OCI-LY1 (cell line): Measurements from ENCODE around the gene GNG7.

Experiments
- H2AFZ ChIP-seq: fragments of 200-600 bp; sonication (generic), shearing (Covaris generic); 2 replicates; pipeline ENCODE4 v1.6.0; 2014; ENCODE audit warnings: antibody characterized with exemption, mild to moderate bottlenecking, low read length
- H3F3A ChIP-seq: fragments of 200-600 bp; sonication (generic), shearing (Covaris generic); 2 replicates; pipeline ENCODE4 v1.6.0; 2014; ENCODE audit warnings: mild to moderate bottlenecking, antibody characterized with exemption, low read length, moderate library complexity; ENCODE audit not compliant: insufficient read depth
- H3K27ac ChIP-seq: fragments of 200-600 bp; sonication (generic); 2 replicates; pipeline ENCODE4 v1.5.1; 2014; ENCODE audit warnings: low read length, mixed run types, mild to moderate bottlenecking, low read depth; ENCODE audit not compliant: poor library complexity, severe bottlenecking
- H3K27me3 ChIP-seq: fragments of 200-600 bp; sonication (generic); 2 replicates; pipeline ENCODE4 v1.6.0; 2014; ENCODE audit warnings: antibody characterized with exemption, mild to moderate bottlenecking, low read length, moderate library complexity; ENCODE audit not compliant: insufficient read depth
- H3K36me3 ChIP-seq: fragments of 200-600 bp; sonication (generic); 2 replicates; pipeline ENCODE4 v1.6.1; 2014; ENCODE audit warnings: mild to moderate bottlenecking, antibody characterized with exemption, low read length, moderate library complexity, mixed read lengths; ENCODE audit not compliant: insufficient read depth
- H3K4me1 ChIP-seq: fragments of 200-600 bp; sonication (generic); 2 replicates; pipeline ENCODE4 v1.5.1; 2014; ENCODE audit warnings: mild to moderate bottlenecking, low read length, moderate library complexity; ENCODE audit not compliant: insufficient read depth, severe bottlenecking
- H3K4me2 ChIP-seq: fragments of 200-600 bp; sonication (generic), shearing (Covaris generic); 2 replicates; pipeline ENCODE4 v1.6.1; 2014; ENCODE audit warnings: low read length
- H3K4me3 ChIP-seq: fragments of 200-600 bp; sonication (generic); 2 replicates; pipeline ENCODE4 v1.5.1; 2014; ENCODE audit warnings: low read length, low read depth, mild to moderate bottlenecking, mixed read lengths; ENCODE audit not compliant: poor library complexity, severe bottlenecking
- H3K79me2 ChIP-seq: fragments of 200-600 bp; shearing (Covaris generic); 2 replicates; pipeline ENCODE4 v1.6.1; 2016; ENCODE audit warnings: mixed run types, low read length, mixed read lengths; ENCODE audit not compliant: insufficient read depth
- H3K9ac ChIP-seq: fragments of 200-600 bp; sonication (generic), shearing (Covaris generic); 2 replicates; pipeline ENCODE4 v1.6.1; 2014; ENCODE audit warnings: mild to moderate bottlenecking, low read length, mixed read lengths
- H3K9me2 ChIP-seq: fragments of 200-600 bp; sonication (generic), shearing (Covaris generic); 2 replicates; pipeline ENCODE4 v1.6.1; 2014; ENCODE audit warnings: low read depth, mild to moderate bottlenecking, low read length, mixed read lengths
- H3K9me3 ChIP-seq: fragments of 200-600 bp; shearing (Covaris generic); 2 replicates; pipeline ENCODE4 v1.6.1; 2014; ENCODE audit warnings: low read length, mixed read lengths
- H4K20me1 ChIP-seq: fragments of 200-600 bp; sonication (generic), shearing (Covaris generic); 2 replicates; pipeline ENCODE4 v1.6.0; 2016; ENCODE audit warnings: mild to moderate bottlenecking, low read length; ENCODE audit not compliant: insufficient read depth
- CTCF ChIP-seq: fragments of 200-600 bp; sonication (generic), shearing (Covaris generic); IDR thresholded peaks from 2 replicates; pipeline ENCODE4 v1.5.1; 2017; ENCODE audit warnings: mild to moderate bottlenecking, antibody characterized with exemption, low read length, moderate library complexity, mixed read lengths
- EZH2 ChIP-seq: fragments of 200-600 bp; sonication (generic), shearing (Covaris generic); IDR thresholded peaks from 2 replicates; pipeline ENCODE4 v1.8.0; 2017; ENCODE audit warnings: borderline replicate concordance, mixed run types, mild to moderate bottlenecking, antibody characterized with exemption, low read length, moderate library complexity, mixed read lengths

The GNG7 gene

GRCh38 chr19:2723747-2724146 lies 21.3 kb upstream of the GNG7 start:
- H3K79me2 ChIP-seq = no peaks in the 10 kb centered on the region
- H3K9ac ChIP-seq = no peak overlapping the region
- H3K9me2 ChIP-seq = no peaks in the 10 kb centered on the region
- H3K36me3 ChIP-seq = no peaks in the 10 kb centered on the region
- no peak overlapping the region for H3K27ac ChIP-seq
- H3K9me3 ChIP-seq = no peaks in the 10 kb centered on the region
- H3K4me2 ChIP-seq = no peak overlapping the region
- peaks cover 8% of the 10 kb centered on the region; the same call in 1 of the 2 replicates for H3K27me3 ChIP-seq
- no peaks in the 10 kb centered on the region for H4K20me1 ChIP-seq
- no peak overlapping the region for H3K4me3 ChIP-seq
- TF ChIP-seq CTCF = no peak
- TF ChIP-seq EZH2 = no peak
- no peak overlapping the region for H2AFZ ChIP-seq
- H3K4me1 ChIP-seq = no peaks in the 10 kb centered on the region
- H3F3A ChIP-seq = no peaks in the 10 kb centered on the region

- Histone ChIP-seq H3K4me2 (no peak overlapping the region), H3K4me1 (no peaks in the 10 kb centered on the region)
Measured at GRCh38 chr19:2723345-2723715, 20.8 kb upstream of the GNG7 start.

GRCh38 chr19:2722541-2723344 lies 20.2 kb upstream of the GNG7 start:
- peaks cover 5% of the 10 kb centered on the region; the same call in 1 of the 2 replicates for H3K27me3 ChIP-seq
- H3K9me2 ChIP-seq = no peaks in the 10 kb centered on the region
- no peaks in the 10 kb centered on the region for H4K20me1 ChIP-seq
- H3K27ac ChIP-seq = no peak overlapping the region
- no peaks in the 10 kb centered on the region for H3K79me2 ChIP-seq
- TF ChIP-seq EZH2 (no peak), CTCF (no peak)
- H3K4me3 ChIP-seq = no peak overlapping the region
- H3K9me3 ChIP-seq = no peaks in the 10 kb centered on the region
- no peaks in the 10 kb centered on the region for H3F3A ChIP-seq
- H3K9ac ChIP-seq = no peak overlapping the region
- no peak overlapping the region for H2AFZ ChIP-seq
- no peak overlapping the region for H3K4me2 ChIP-seq
- H3K36me3 ChIP-seq = no peaks in the 10 kb centered on the region
- H3K4me1 ChIP-seq = no peaks in the 10 kb centered on the region

More at GRCh38 chr19:2723345-2723715, 20.8 kb upstream of the GNG7 start:
- no peaks in the 10 kb centered on the region for H3F3A ChIP-seq
- TF ChIP-seq CTCF (no peak), EZH2 (no peak)
- H3K9ac ChIP-seq = no peak overlapping the region
- no peaks in the 10 kb centered on the region for H3K9me2 ChIP-seq
- no peaks in the 10 kb centered on the region for H3K36me3 ChIP-seq
- no peak overlapping the region for H2AFZ ChIP-seq
- H3K79me2 ChIP-seq = no peaks in the 10 kb centered on the region
- H3K27ac ChIP-seq = no peak overlapping the region
- peaks cover 5% of the 10 kb centered on the region; the same call in 1 of the 2 replicates for H3K27me3 ChIP-seq
- no peak overlapping the region for H3K4me3 ChIP-seq
- H3K9me3 ChIP-seq = no peaks in the 10 kb centered on the region
- H4K20me1 ChIP-seq = no peaks in the 10 kb centered on the region
